GM12892 (cell line): ENCODE data around the gene GINM1.

ENCODE experiments used
- POLR2A ChIP-seq: IDR thresholded peaks from 2 replicates; pipeline ENCODE4 v1.6.1; 2011; ENCODE audit warnings: low read depth, low read length, control low read depth
- POLR2AphosphoS5 ChIP-seq: IDR thresholded peaks from 2 replicates; pipeline ENCODE4 v1.6.1; 2011; ENCODE audit warnings: low read depth, low read length, control low read depth

DNA sequence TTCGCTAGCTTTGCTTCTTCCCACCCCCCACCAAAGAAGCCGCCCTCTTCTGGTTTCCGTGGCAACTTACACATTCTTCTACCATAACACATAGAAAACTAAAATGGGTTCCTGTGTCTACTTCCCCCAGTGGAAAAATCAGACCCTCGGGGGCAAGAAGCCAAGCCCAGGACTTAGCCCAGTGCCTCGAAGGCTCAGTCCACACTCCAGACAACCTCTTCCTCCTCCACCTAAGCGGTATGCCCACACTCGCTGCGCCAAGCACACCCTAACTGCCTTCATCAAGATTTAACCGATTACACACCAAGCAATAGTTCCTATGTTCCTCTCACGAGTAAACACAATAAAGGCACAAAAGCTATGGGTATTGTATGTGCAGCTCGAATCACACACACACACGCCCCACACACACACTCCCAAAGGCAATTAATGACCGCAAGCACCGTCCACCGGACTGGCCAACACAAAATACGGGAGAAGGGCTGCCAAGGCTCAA is 20.9 kb upstream of the GINM1 start:
- TF ChIP-seq POLR2A (no peak), POLR2AphosphoS5 (no peak)
